ENCODE measurements around the gene FMNL1.

Gene FMNL1

GRCh38 chr17:45222996-45223538 is 1.4 kb downstream of the FMNL1 start:
- TF ChIP-seq CTCF (IDR thresholded peaks at IDR 0.05) = no peak
- no peak for TF ChIP-seq ZFX (IDR thresholded peaks at IDR 0.05; ENCODE audit: borderline replicate concordance)
- no peak overlapping the region for H3K27ac ChIP-seq

GRCh38 chr17:45223539-45224528 is 2.1 kb downstream of the FMNL1 start:
- TF ChIP-seq CTCF (IDR thresholded peaks at IDR 0.05) = no peak
- no peak for TF ChIP-seq ZFX (IDR thresholded peaks at IDR 0.05; ENCODE audit: borderline replicate concordance)
- H3K27ac ChIP-seq = no peak overlapping the region

GRCh38 chr17:45224671-45225050 is 3.0 kb downstream of the FMNL1 start:
- no peak overlapping the region for H3K27ac ChIP-seq
- TF ChIP-seq ZFX (IDR thresholded peaks at IDR 0.05; ENCODE audit: borderline replicate concordance) = no peak
- TF ChIP-seq CTCF (IDR thresholded peaks at IDR 0.05) = no peak

GRCh38 chr17:45225051-45225700 is 3.5 kb downstream of the FMNL1 start:
- no peak for TF ChIP-seq CTCF (IDR thresholded peaks at IDR 0.05)
- H3K27ac ChIP-seq = no peak overlapping the region

GRCh38 chr17:45225964-45226530 is 4.4 kb downstream of the FMNL1 start:
- H3K27ac ChIP-seq = no peak overlapping the region
- TF ChIP-seq CTCF (IDR thresholded peaks at IDR 0.05) (no peak), ZFX (IDR thresholded peaks at IDR 0.05; ENCODE audit: borderline replicate concordance) (no peak)

- TF ChIP-seq ZFX (IDR thresholded peaks at IDR 0.05; ENCODE audit: borderline replicate concordance) (no peak), CTCF (IDR thresholded peaks at IDR 0.05) (no peak)
- H3K27ac ChIP-seq = no peak overlapping the region
These were observed 4.9 kb downstream of the FMNL1 start for GRCh38 chr17:45226576-45226975.
